Glomerular visceral epithelial cell (primary cell): Measurements from ENCODE around the gene RAB11FIP4.
A peak's percentile ranks its signal among the peaks of the same experiment; 100 is the strongest.

Experiments
- DNase-seq: peaks from one replicate; pipeline ENCODE4 v3.0.0-alpha.2; 2016; ENCODE audit errors: extremely low spot score

RAB11FIP4 gene

DNA sequence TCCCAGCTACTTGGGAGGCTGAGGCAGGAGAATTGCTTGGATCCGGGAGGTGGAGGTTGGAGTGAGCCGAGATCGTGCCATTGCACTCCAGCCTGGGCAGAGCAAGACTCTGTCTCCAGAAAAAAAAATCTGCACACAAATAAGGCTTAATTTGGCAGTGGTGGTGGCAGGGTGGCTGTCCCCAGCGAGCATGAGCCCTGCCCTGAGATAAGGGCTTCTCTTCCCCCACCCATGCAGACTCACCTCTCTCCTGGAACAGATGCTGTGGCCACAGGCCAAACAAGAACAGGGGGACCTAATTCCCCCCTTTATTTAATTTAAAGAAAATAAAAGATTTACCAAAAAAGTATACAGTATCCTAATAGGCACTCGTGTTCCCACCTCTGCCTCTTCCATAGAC, 157.2 kb downstream of the RAB11FIP4 start:
- no peak for DNase-seq

DNA sequence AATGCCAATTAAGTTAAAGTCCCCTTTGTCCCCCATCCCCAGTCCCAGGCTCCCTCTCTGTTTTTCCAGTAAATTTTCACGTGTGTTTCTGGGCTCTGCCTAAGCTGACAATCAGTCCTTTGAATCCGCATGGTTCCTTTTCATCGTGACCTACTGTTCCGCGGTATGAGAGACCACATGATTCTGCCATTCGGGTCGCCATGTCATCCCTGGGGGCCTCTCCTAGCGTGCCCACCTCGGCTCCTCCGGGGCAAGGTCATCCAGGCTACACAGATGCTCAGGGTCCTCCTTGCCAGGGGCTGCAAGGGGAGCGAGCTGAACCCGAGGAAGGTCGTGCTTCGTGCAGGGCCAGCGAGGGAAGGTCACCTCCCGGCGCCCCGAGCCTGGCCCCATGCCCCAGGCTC, 157.6 kb downstream of the RAB11FIP4 start:
- DNase-seq, result no peak

DNA sequence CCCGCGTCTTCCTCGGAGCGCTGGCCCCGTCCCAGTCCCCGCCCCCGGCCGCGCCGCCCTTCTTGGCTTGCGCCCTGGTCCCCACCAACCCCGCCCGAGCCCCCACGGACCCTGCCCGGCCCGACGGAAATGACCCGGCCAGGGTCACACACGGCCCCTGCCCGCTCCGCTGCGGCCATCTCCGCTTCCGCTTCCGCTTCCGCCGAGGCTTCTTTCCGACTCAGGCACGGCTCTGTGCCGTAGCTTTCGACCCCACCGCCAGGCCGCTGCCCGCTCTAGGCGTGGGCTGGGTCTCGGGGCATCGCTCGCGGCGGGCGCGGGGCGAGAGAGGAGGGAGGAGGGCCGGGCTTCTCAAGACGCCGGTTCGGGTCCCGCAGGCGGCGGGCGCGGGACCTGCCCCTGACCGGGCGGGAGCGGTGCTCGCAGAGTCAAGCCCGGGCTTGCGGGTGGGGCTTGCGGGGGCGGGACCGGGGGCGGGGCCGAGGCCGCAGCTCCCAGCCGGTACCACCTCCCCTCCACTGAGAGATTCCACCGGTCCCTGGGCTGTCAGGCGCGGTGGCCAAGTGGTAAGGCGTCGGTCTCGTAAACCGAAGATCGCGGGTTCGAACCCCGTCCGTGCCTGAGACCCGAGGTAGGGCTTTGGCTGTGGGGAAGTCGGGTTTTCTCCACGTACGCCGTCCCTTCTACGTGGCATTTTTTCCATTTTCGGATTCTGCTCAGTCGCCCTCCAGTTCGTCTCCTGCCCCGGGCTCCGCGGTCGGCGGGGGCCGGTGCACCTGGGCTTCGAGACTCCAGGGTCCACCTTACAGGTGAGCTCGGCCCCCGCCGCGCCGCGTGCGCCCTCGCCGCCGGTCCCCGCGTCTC, 158.3 kb downstream of the RAB11FIP4 start:
- DNase-seq, result peak; percentile 94

DNA sequence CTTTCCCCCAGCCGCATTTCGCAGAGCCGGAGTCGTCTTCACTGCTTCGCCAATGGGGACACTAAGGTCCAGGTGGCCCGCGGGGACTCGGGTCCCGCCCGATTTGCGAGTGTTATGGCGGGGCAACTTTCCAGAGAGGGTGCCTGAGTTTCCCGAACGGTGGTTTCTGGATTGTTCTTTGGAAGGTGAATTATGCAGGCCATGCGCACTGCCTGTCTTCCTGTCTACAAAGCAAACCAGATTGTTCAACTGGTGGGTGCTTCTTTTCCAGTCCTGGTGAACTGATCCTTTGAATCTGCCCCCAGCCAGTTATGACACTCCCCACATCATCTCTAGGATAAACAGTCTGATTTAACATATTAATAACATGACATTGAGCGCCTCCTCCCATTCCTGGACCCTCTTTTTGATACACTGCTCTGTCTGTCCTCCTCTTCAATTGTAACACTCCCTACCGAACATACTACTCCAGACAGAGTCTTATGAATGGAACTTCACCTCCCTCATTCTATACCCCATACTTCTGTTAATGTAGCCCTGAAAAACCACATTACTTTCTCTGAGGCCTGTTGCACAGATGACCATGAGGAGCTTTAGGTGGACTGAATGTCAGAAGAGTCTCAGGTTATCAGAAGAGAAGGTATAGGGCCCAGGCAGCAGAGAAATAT, 159.0 kb downstream of the RAB11FIP4 start:
- DNase-seq, result no peak

- DNase-seq, result no peak
Measured at GRCh38 chr17:31552568-31552967, 161.1 kb downstream of the RAB11FIP4 start.

DNA sequence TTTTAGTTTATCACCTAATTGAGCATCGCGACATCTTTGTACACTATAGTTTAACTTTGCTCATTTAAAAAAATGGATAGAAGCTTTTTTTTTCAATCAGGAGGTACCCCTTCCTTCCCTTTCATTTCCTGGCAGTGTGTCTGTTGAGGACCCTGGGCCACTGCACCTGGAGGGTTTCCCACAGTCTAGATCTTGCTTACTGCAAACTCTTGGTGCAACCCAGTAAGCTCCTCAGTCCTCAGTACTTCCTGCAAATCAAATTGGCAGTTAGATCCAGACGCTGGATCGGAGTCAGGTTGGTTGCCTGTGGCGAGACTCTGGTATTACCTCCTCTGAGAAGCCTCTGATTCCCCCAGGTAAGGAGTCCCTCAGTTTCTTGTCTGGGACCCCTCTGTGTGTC, 162.0 kb downstream of the RAB11FIP4 start:
- no peak for DNase-seq

DNA sequence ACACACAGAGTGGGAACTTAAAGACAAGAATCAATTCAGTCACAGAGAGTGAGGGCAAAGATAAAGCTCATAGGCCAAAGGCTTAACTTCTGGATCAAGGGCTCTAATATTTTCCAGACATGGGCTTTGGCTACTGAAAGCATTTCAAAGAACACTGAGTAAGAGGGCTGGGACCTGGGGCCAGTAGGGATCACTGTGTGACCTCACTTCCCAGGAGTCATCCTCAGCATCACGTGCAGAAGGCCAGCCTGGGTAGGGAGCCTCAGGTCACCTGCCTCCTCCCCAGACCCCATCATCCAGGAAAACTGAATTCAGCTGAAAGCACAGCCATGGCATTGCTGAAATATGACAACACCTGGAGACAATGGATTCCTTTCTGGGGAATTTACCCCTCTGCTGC, 163.5 kb downstream of the RAB11FIP4 start:
- DNase-seq, result no peak

DNA sequence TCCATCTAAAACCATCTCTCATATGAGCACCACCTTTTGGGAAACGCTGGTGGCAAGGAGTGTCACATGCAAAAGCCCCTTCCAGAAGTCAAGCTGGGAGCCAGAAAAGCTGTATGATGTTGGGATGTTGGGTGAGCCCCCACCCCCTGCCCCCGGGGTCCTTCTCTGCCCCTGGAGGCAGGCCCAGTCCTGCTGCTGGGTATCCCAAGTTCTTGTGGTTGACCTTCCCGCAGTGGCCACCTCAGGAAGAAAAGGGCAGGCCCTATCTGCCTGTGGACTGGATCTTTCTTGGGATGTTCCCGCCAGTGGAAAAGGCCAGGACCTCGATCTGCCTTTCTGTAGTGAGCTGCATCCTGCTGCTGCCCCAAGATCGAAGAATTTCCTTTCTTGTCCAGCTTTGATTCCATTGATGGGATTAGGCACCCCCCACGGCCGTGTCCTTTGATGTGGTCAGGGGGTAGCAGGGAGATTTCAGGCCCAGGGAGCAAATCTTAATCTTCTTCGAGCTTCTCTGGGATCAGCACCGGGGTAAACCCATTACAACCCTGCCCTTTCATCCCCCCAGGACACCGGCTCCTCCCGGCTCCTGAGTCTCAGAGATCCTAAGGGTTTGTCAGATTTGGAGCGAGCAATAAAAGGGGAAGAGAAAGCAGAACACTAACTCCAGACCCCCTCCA, 165.6 kb downstream of the RAB11FIP4 start:
- no peak for DNase-seq

DNA sequence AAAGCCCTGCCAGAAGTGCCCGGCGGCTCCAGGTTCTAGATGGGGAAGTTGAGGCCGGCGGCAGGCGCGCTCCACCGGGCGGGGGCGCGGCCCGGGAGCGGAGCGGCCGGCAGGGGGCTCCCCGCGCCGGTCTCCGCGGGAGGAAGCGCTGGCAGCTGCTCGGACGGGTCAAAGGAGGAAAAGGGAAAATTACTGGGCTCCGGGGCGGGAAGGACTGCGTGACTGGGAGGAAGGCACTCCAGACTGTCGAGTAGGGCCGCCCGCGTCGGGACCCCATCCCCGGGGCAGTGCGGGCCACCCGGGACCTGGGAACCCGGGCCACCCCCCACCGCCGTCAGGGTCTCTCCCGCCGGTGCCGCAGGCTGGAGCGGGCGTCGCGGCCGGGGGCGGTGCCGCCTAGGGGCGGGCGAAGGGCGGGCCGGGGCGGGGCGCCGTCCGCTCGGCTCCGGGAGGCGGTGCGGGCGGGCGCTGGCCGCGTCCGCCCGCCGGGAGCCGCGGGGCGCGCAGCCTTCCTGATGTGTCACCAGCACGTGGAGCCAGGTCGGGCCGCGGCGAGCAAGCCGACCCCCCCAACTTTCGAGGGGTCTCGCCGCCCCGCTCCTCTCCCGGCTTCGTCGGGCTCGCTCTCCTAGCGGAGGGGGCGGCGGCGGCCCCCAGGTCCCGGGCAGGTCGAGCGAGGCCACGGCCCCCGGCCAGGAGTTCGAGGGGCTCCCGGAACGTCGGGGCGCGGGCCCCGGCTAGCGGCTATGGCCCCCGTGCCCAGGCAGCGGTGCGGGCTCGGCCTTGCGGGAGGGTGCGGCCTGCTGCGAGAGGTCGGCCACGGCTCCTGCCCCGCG, 167.5 kb downstream of the RAB11FIP4 start:
- DNase-seq, result peak; percentile 78

GRCh38 chr17:31559584-31560501, 168.4 kb downstream of the RAB11FIP4 start:
- DNase-seq, result no peak

DNA sequence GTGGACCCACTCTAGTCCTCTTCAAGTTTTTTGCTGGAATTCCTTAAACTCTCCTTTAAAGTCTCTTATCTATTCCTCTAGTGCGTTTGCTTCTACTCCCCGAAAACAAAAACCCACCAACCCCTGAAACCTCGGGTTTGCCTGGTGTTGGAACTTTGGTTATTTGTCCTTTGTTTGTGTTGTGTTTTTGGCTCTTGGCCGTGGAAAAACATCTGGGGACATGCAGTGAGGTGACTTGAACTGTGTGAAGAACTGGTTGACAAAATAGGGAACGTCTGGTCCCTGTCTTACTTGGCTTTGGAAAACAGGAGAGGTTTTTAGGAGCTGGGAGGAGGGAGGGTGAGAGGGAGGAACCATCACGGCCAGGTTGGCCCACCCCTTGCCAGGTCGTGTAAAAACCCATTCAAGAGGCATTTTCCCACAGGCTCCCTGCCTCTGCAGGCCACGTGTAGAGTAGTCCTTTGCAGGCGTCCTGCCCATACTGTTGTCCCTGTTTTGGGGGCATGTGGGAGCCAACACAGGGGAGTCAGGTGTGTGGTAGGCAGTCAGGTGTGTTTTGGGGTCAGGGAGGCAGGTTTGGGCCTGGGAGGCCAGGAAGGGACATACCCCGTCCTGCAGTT, 169.3 kb downstream of the RAB11FIP4 start:
- DNase-seq, result no peak

GRCh38 chr17:31561469-31562375, 170.2 kb downstream of the RAB11FIP4 start:
- peak; percentile 62 for DNase-seq

DNA sequence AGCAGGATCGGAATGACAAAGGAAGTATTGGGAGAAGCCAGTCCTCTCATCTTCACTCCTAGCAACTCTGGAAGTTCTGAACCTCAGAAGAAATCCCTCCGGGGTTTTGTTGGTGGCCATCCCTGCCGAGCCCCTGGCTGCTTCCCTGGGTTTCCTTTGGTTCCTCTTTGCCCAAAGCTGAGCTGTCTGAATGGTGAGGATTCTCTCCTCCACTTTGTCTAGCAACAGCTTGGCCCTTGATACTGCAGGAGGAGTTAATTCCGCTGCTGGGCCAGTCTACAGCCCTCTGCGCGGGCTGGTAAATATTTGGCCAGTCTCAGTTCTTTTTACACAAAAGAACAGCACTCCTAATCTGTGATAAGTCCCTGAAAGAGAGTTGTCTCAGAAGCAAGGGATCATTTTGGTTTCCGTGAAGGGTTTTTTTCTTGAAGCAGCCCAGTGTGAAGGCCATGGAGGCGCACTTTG, 170.9 kb downstream of the RAB11FIP4 start:
- no peak for DNase-seq

DNA sequence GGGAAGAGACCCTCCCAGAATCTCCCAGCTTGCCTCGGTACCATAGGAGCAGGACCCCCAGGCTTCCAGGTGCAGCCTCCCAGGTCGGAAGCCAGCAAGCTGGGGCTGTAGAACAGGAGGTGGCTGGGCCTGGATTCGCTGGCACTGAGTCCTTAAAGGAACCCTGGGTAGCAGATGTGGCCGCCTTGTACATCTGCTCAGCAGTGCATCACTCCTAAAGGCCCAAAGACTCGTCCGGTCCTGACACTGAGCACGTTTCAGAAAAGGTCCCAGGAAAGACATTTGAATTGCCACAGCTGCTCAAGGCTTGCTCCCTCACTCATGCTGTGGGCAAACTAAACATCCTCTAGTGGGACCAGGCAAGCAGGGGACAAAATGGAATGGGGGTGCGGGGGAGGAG, 172.8 kb downstream of the RAB11FIP4 start:
- no peak for DNase-seq

GRCh38 chr17:31564883-31565301, 173.4 kb downstream of the RAB11FIP4 start:
- DNase-seq, result peak; percentile 97

DNA sequence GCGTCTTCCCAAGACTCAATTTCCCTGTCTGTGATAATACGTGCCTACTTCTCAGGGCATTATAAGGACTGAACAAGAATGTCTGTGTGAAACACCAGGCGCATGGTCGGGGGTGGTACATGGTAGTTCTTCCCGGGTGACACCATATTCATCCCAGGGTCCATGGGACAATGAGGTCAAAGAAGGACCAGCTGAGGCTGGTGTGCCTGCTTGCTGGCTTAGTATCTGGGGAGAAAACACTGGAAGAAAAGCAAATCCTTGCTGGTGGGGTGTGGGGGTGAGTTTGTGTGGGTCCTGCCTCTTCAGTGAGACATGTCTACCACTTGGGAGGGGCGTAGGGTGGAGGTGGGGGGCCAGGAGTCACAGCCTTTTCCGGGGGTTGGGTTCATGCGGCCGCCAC, 174.2 kb downstream of the RAB11FIP4 start:
- DNase-seq, result no peak

GRCh38 chr17:31566247-31566991, 174.9 kb downstream of the RAB11FIP4 start:
- no peak for DNase-seq

DNA sequence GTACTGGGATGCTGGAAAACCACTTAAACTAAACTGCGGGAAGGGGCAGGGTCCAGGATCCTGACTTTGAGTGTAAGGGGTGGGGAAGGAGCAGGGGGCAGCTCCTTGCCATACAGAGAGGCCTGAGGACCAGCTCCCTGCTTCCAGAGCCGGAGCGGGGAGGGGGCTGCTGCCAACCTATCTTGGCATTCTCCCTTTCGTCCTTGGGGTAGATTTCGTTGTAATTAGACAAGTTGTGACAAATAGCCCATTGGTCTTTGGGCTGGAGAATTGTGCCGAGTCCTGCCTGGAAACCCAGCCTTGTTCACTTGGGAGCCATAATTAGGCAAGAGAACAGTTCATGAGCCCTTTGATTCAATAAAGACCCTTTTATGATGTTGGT, 175.5 kb downstream of the RAB11FIP4 start:
- DNase-seq, result no peak
